Right renal cortex interstitium (tissue), 3 donors: ENCODE results near the gene USO1. TPM values are rescaled to one million over a fixed set of nuclear protein-coding genes. Genes with fewer than 3 reads are reported as not detected.

Experiments used
- DNase-seq, 3 donors: peaks; one replicate each; pipeline ENCODE4 v3.0.0-alpha.2; 2013; ENCODE audit warnings: low read depth in 3 of 3, low spot score in 2 of 3
- polyA plus RNA-seq, 3 donors: library from polyadenylated mRNA; unstranded; fragments of 120-200 nt; gene quantifications; one replicate each; pipeline ENCODE4 v1.2.1, GENCODE V29; 2013; ENCODE audit not compliant: insufficient read length in 3 of 3

The USO1 gene
- polyA plus RNA-seq, 3 donors = 84.2 to 91.1 (median 85.6) TPM

GRCh38 chr4:75831856-75832405 is 107.6 kb downstream of the USO1 start:
- DNase-seq = no peak

GRCh38 chr4:75834095-75834771 is 109.9 kb downstream of the USO1 start:
- no peak for DNase-seq

GRCh38 chr4:75834772-75835154 is 110.4 kb downstream of the USO1 start:
- DNase-seq = no peak

GRCh38 chr4:75841641-75842520 is 117.5 kb downstream of the USO1 start:
- DNase-seq = no peak

GRCh38 chr4:75843596-75843995 is 119.2 kb downstream of the USO1 start:
- DNase-seq = no peak

- no peak for DNase-seq
Measured at GRCh38 chr4:75844151-75844662, 119.8 kb downstream of the USO1 start.

GRCh38 chr4:75845992-75846391 is 121.6 kb downstream of the USO1 start:
- no peak for DNase-seq

- DNase-seq = peak; percentile 48 to 63 (median 61)
Measured at GRCh38 chr4:75848171-75848760, 123.9 kb downstream of the USO1 start.

GRCh38 chr4:75848891-75849290 is 124.5 kb downstream of the USO1 start:
- DNase-seq = no peak

GRCh38 chr4:75849461-75849860 is 125.1 kb downstream of the USO1 start:
- DNase-seq = no peak

GRCh38 chr4:75858721-75859120 is 134.3 kb downstream of the USO1 start:
- no peak for DNase-seq

GRCh38 chr4:75860606-75861005 is 136.2 kb downstream of the USO1 start:
- no peak for DNase-seq

Other genes with a start within 250 kb of the USO1 start
- 10 to 100 TPM; 57.2 to 65.0 (median 59.9) TPM for gene RCHY1, start 210.2 kb upstream of the USO1 start, polyA plus RNA-seq
- 10 to 100 TPM; 19.3 to 24.4 (median 23.7) TPM for gene THAP6, start 210.1 kb upstream of the USO1 start, polyA plus RNA-seq
- under 1 TPM in 1 of 3 donors, not detected in 2; 0.29 TPM for gene ODAPH, start 168.5 kb upstream of the USO1 start, polyA plus RNA-seq
- 10 to 100 TPM; 11.3 to 14.6 (median 11.8) TPM for gene CDKL2, start 94.0 kb upstream of the USO1 start, polyA plus RNA-seq
- gene G3BP2, start 51.2 kb upstream of the USO1 start, polyA plus RNA-seq = 100 to 1,000 TPM; 172 to 191 (median 174) TPM
- under 1 TPM in 2 of 3 donors, not detected in 1; 0.04 to 0.06 TPM for gene PPEF2, start 177.9 kb downstream of the USO1 start, polyA plus RNA-seq
- gene NAAA, start 216.4 kb downstream of the USO1 start, polyA plus RNA-seq = 10 to 100 TPM; 13.6 to 19.4 (median 15.5) TPM